Esophagus squamous epithelium (tissue), 5 donors: ENCODE results near the gene SLC25A20. TPM values are rescaled to one million over a fixed set of nuclear protein-coding genes. Genes with fewer than 3 reads are reported as not detected.
A peak's percentile ranks its signal among the peaks of the same experiment; 100 is the strongest.

Experiments
- DNase-seq: peaks from one replicate; lab custom pipeline; 2025; lab: John Stamatoyannopoulos, UW
- H3K27ac ChIP-seq, 4 donors: fragments of 200-600 bp; sonication (generic); one replicate each; pipeline ENCODE4 v1.5.1; 2016 to 2019; ENCODE audit warnings: mild to moderate bottlenecking in 1 of 4
- H3K27me3 ChIP-seq, 4 donors: fragments of 200-600 bp; sonication (generic); 1 replicate in 3 of 4; 2 replicates in 1 of 4; pipeline versions ENCODE4 v1.5.1 to v1.6.0; 2017 to 2021; ENCODE audit warnings: antibody characterized with exemption in 1 of 4
- H3K36me3 ChIP-seq, 3 donors: fragments of 200-600 bp; sonication (generic); one replicate each; pipeline ENCODE4 v1.5.1; 2016 to 2019
- H3K4me1 ChIP-seq, 3 donors: fragments of 200-600 bp; sonication (generic); one replicate each; pipeline ENCODE4 v1.5.1; 2017 to 2019
- H3K4me3 ChIP-seq, 4 donors: fragments of 200-600 bp; sonication (generic); 1 replicate in 3 of 4; 2 replicates in 1 of 4; pipeline ENCODE4 v1.5.1; 2016 to 2019; ENCODE audit warnings: mild to moderate bottlenecking in 2 of 4, moderate library complexity in 1 of 4
- H3K9me3 ChIP-seq, 3 donors: fragments of 200-600 bp; sonication (generic); one replicate each; pipeline ENCODE4 v1.5.1; 2016 to 2019
- POLR2A ChIP-seq, 4 donors: fragments of 450-650 bp; IDR thresholded peaks; one replicate each; pipeline ENCODE4 v1.6.1; 2017; ENCODE audit warnings: antibody characterized with exemption in 4 of 4, mild to moderate bottlenecking in 4 of 4, moderate library complexity in 3 of 4
- WGBS, 2 donors: methylation state at CpG; one replicate each; pipeline ENCODE4 v1.1.5; 2018; 5-methylcytosine and 5-hydroxymethylcytosine counted together
- intact Hi-C: fragments of 100-400 bp; cut with DNase I; formaldehyde crosslinking; loops from one replicate; pipeline ENCODE4 v1.15.0; 2022
- total RNA-seq, 4 donors: library from RNA; depleted of rRNA; stranded (reverse); fragments of >200 nt; gene quantifications; one replicate each; pipeline ENCODE4 v1.1.0, GENCODE V29; 2016
- TF ChIP-seq, protein P1 (sequence below), 6 experiments: fragments of 450-650 bp in 4 of 6; fragments of 200-600 bp in 2 of 6; sonication (generic) in 2 of 6; IDR thresholded peaks; one replicate each; pipeline ENCODE4 v1.5.1; 2016 to 2019; ENCODE audit warnings: antibody characterized with exemption in 6 of 6, mild to moderate bottlenecking in 4 of 6, moderate library complexity in 4 of 6
- donor health status: DM: yes; HTN: yes; CAD: no.

Gene SLC25A20
- total RNA-seq, 4 donors from 2014 or later: 4.2 to 19.6 (median 11.7) TPM

DNA sequence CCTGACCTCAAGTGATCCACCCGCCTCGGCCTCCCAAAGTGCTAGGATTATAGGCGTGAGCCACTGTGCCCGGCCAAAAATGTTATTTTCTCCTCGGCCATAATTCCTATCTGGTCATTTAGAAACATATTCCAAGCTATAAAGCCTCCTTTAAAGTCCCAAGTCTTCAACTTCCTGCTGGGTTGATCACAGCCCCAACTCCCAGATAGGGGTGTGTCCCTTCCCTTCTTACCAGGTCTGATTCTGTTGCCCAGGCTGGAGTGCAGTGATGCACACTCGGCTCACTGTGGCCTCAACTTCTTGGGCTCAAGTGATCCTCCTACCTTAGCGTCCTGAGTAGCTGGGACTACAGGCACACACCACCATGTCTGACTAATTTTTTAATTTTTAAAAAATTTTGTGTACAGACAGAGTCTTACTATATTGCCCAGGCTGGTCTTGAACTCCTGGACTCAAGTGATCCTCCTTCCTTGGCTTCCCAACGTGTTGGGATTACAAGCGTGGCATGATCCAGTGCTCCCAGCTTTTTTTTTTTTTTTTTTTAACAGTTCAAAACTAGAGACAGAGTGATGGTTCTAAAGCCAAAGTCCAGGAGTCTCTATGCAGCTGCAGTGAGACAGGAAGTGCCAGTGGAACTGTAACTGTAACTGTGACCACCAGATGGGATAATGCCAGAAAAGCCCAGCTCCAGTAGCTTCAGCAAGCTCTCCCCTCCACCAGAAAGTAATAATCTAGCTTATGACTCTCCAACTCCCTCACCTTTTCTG lies 42.8 kb downstream of the SLC25A20 start:
- TF ChIP-seq, protein P1, sequence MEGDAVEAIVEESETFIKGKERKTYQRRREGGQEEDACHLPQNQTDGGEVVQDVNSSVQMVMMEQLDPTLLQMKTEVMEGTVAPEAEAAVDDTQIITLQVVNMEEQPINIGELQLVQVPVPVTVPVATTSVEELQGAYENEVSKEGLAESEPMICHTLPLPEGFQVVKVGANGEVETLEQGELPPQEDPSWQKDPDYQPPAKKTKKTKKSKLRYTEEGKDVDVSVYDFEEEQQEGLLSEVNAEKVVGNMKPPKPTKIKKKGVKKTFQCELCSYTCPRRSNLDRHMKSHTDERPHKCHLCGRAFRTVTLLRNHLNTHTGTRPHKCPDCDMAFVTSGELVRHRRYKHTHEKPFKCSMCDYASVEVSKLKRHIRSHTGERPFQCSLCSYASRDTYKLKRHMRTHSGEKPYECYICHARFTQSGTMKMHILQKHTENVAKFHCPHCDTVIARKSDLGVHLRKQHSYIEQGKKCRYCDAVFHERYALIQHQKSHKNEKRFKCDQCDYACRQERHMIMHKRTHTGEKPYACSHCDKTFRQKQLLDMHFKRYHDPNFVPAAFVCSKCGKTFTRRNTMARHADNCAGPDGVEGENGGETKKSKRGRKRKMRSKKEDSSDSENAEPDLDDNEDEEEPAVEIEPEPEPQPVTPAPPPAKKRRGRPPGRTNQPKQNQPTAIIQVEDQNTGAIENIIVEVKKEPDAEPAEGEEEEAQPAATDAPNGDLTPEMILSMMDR (IDR thresholded peaks at IDR 0.05): no peak
- no peak for TF ChIP-seq POLR2A (IDR thresholded peaks at IDR 0.05)
- WGBS, 2 donors: 77 to 84% methylated on average over 9 of the region's 9 CpGs
- intact Hi-C loops: no loop called here

DNA sequence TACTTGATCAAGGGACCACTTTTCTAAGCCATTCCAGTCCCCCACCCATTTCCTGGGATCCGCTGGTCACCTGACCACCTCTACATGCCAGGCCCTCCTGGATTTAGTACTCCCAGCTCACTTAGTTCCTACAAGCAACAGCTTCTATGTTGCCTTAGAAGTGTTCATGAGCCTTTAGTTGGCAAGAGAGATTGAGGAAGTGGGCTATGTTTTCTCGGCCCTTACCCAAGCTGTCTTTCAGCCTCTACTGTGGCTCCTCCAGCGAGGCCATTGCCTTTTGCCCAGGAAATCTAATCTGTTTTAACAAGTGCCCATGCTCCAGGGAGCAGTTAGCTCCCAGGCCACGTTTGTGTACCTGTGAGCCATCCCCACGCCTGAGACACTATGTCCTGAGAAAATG lies 46.5 kb downstream of the SLC25A20 start:
- intact Hi-C loops: no loop called here
- DNase-seq: no peak

More for the DNA sequence above, 42.8 kb downstream of the SLC25A20 start:
- Histone ChIP-seq H3K36me3 (peaks cover 0 to 31% (median 10%) of the 10 kb centered on the region in 3 donors), H3K27ac (no peak overlapping the region), H3K4me1 (no peaks in the 10 kb centered on the region), H3K4me3 (no peak overlapping the region), H3K9me3 (no peaks in the 10 kb centered on the region), H3K27me3 (no peaks in the 10 kb centered on the region)
- no peak for DNase-seq

DNA sequence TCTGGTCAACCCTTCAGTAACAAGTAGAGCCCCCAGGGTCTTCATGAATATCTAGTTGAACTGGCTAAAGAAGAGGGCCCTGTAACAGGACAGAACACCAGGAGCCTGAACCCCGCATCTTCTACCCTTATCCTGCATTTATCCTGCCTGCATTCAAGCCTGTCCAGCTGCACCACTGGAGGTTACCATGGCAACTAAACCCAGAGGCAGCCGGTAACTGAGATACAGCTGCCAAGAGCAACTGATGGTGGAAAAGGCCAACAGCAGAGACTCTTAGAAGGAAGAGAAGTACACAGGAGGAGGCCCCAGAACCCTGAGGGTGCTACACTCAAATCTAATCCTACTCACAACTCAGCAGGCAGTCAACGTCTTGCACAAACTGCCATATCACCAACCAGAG lies 47.3 kb downstream of the SLC25A20 start:
- TF ChIP-seq, protein P1 (IDR thresholded peaks at IDR 0.05): no peak
- TF ChIP-seq POLR2A (IDR thresholded peaks at IDR 0.05): no peak
- Histone ChIP-seq H3K9me3 (no peaks in the 10 kb centered on the region), H3K36me3 (no peaks in the 10 kb centered on the region), H3K4me3 (no peak overlapping the region), H3K4me1 (peaks cover 2 to 14% (median 9%) of the 10 kb centered on the region in 3 donors), H3K27ac (no peak overlapping the region), H3K27me3 (no peaks in the 10 kb centered on the region)
- intact Hi-C loops: no loop called here
- no peak for DNase-seq
- 57 to 88% methylated on average over 2 of the region's 3 CpGs for WGBS, 2 donors

More for the DNA sequence above, 46.5 kb downstream of the SLC25A20 start:
- H3K9me3 ChIP-seq: no peaks in the 10 kb centered on the region
- no peak for TF ChIP-seq POLR2A (IDR thresholded peaks at IDR 0.05)
- WGBS, 2 donors: 80 to 100% methylated on average over 3 of the region's 5 CpGs
- H3K27me3 ChIP-seq: no peaks in the 10 kb centered on the region
- H3K36me3 ChIP-seq: peaks cover 0 to 7% (median 0%) of the 10 kb centered on the region in 3 donors
- no peak overlapping the region for H3K27ac ChIP-seq
- H3K4me3 ChIP-seq: no peak overlapping the region
- peaks cover 0 to 9% (median 7%) of the 10 kb centered on the region in 3 donors for H3K4me1 ChIP-seq

DNA sequence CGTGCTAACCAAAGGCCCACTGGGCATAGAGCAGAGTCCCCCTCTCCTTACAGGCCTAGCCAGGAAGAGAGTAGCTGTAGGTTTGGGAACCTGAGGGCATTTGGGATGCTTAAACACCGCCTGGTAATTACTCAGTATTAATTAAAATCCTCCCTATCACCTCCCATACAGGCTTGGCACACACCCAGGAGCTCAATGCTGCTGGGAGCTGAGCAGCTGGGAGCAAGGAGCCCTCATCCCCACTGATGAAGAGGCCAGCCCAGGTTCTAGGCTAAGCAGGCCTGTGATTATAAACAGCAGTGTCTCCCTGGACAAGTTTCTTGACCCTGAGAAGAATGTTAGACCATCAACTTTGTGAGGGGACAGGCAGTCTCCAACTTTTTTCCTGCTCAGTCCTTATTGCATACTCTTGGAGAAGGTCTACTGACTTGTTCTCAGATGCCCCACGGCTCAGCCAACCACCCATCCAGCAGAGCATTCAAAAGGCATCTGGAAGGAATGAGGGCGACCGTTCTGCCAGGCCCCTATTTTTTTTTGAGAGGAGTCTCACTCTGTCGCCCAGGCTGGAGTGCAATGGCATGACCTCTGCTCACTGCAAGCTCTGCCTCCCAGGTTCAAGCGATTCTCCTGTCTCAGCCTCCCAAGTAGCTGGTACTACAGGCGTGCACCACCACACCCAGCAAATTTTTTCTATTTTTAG lies 49.7 kb downstream of the SLC25A20 start:
- intact Hi-C loops: no loop called here
- peaks cover 18 to 29% (median 22%) of the 10 kb centered on the region in 3 donors for H3K4me1 ChIP-seq
- DNase-seq: no peak
- no peaks in the 10 kb centered on the region for H3K36me3 ChIP-seq
- peak overlapping the region in 1 of 4 donors; percentile 98 for H3K27ac ChIP-seq
- H3K27me3 ChIP-seq: no peaks in the 10 kb centered on the region
- TF ChIP-seq, protein P1 (IDR thresholded peaks at IDR 0.05): no peak
- TF ChIP-seq POLR2A (IDR thresholded peaks at IDR 0.05): no peak
- no peak overlapping the region for H3K4me3 ChIP-seq
- no peaks in the 10 kb centered on the region for H3K9me3 ChIP-seq
- WGBS, 2 donors: 87 to 93% methylated on average over 5 to 6 of the region's 8 CpGs

DNA sequence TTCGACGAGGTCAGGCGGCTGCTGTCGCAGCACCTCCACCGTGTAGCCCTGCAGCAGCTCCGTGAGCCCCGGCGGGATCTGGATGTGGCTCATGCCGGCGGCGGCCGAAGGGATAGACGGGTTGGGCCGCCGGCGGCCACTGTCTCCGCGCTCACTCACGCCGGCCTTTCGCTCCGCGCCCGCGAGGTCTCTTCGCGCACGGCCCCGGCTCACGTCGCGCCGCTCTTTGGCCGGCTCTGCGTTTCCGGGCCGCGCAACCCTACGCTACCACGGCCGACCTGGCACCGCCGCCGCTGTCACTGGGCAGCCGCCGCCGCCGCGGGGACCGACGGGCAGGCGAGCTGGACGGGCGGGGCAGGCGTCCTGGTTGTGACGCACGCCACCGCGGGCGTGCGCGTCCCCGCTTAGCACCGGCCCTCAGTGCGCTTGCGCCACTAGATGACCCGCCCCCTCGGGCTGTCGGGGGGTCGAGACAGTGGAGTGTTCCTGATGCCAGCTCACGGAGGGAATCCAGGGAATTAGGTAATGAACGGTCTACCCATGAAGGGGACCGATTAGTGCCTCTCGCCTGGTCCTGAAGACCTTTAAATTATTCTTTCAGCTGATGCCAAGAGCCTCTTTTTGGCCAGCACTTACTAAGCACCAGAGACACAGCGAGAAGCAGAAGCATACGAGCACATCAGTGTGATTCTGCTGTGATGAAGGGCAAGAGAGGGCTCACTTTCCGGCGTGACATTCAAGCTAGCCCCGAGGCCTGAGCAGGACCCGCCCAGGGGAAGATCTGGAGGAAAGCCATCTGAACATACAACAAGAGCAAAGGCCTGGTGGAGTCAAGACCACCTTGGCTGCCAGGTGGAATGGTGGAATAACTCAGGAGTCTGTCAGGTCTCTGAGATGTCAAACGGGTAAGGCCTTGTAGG lies 50.9 kb downstream of the SLC25A20 start, which contains the start of gene PRKAR2A:
PRKAR2A (minus strand) TSS at position 371 of the 920 bp plus-strand sequence; CDS start at position 93, 278 bp downstream.
- Histone ChIP-seq H3K27ac (peak within 1 kb of the TSS; percentile 94 to 98 (median 95)), H3K27me3 (no peaks in the 10 kb centered on the region), H3K9me3 (no peaks in the 10 kb centered on the region), H3K36me3 (no peaks in the 10 kb centered on the region), H3K4me3 (peak within 1 kb of the TSS; percentile 64 to 96 (median 85)), H3K4me1 (peaks cover 18 to 29% (median 22%) of the 10 kb centered on the region in 3 donors)
- intact Hi-C loops: no loop called here
- TF ChIP-seq, protein P1 (IDR thresholded peaks at IDR 0.05): peak in 1 of 6 experiments; percentile 13
- peak in 3 of 4 donors; percentile 57 to 92 (median 85) for TF ChIP-seq POLR2A (IDR thresholded peaks at IDR 0.05)
- WGBS, 2 donors: 4 to 5% methylated on average over 5 to 19 of the region's 81 CpGs
- no peak for DNase-seq
